Effector memory CD8-positive, alpha-beta T cell (primary cell): ENCODE results near the gene FOLR2.
"Not testable (repeated sequence)": the region's sequence is repeated elsewhere in the genome, so short reads cannot be mapped to it uniquely, and the experiment has no call there.

Experiments used
- ATAC-seq: fragments of 150-1000 bp; cut with Tn5 transposase; replicated peaks from 2 replicates; pipeline ENCODE4 v1.10.0; 2021; ENCODE audit warnings: mild to moderate bottlenecking, moderate library complexity
- DNase-seq, 3 experiments: peaks; one replicate each; pipeline ENCODE4 v3.0.0; 2021
- H3K27ac Mint-ChIP-seq, 2 donors: one replicate each; pipeline ENCODE4 v1.8.0; 2022; ENCODE audit warnings: mild to moderate bottlenecking in 2 of 2, mixed read lengths in 2 of 2, moderate library complexity in 2 of 2
- H3K27me3 Mint-ChIP-seq, 2 donors: one replicate each; pipeline ENCODE4 v1.8.0; 2022; ENCODE audit warnings: mixed read lengths in 2 of 2
- H3K36me3 Mint-ChIP-seq: one replicate; pipeline ENCODE4 v1.8.0; 2022; ENCODE audit warnings: mild to moderate bottlenecking, moderate library complexity, mixed read lengths; ENCODE audit not compliant: insufficient read depth
- H3K4me1 Mint-ChIP-seq, 2 donors: one replicate each; pipeline ENCODE4 v1.8.0; 2022; ENCODE audit warnings: low read depth in 2 of 2, mixed read lengths in 2 of 2
- H3K4me3 Mint-ChIP-seq, 2 donors: one replicate each; pipeline ENCODE4 v1.8.0; 2022; ENCODE audit warnings: mild to moderate bottlenecking in 2 of 2, mixed read lengths in 2 of 2, moderate library complexity in 2 of 2
- H3K9me3 Mint-ChIP-seq, 2 donors: one replicate each; pipeline ENCODE4 v1.8.0; 2022; ENCODE audit warnings: mixed read lengths in 2 of 2

FOLR2 gene

GRCh38 chr11:72265951-72266350 lies 49.4 kb downstream of the FOLR2 start:
- ATAC-seq (no peak), DNase-seq (no peak)
- Mint-ChIP-seq H3K27ac (no peak overlapping the region), H3K27me3 (peaks cover 33 to 56% of the 10 kb centered on the region in 2 donors), H3K4me1 (peaks cover 7 to 9% of the 10 kb centered on the region in 2 donors), H3K4me3 (no peak overlapping the region), H3K9me3 (no peaks in the 10 kb centered on the region), H3K36me3 (peaks cover 7% of the 10 kb centered on the region)

GRCh38 chr11:72266960-72267359 lies 50.4 kb downstream of the FOLR2 start:
- H3K27ac Mint-ChIP-seq, H3K36me3 Mint-ChIP-seq, DNase-seq, H3K4me1 Mint-ChIP-seq, H3K4me3 Mint-ChIP-seq, H3K9me3 Mint-ChIP-seq, ATAC-seq: not testable (repeated sequence)
- peaks cover 33 to 59% of the 10 kb centered on the region in 2 donors for H3K27me3 Mint-ChIP-seq

GRCh38 chr11:72267956-72268617 lies 51.5 kb downstream of the FOLR2 start:
- DNase-seq (no peak), ATAC-seq (no peak)
- Mint-ChIP-seq H3K36me3 (peaks cover 3% of the 10 kb centered on the region), H3K27ac (no peak overlapping the region), H3K4me3 (no peak overlapping the region), H3K27me3 (peaks cover 26 to 57% of the 10 kb centered on the region in 2 donors), H3K9me3 (no peaks in the 10 kb centered on the region), H3K4me1 (peaks cover 7 to 9% of the 10 kb centered on the region in 2 donors)
